Sigmoid colon (tissue), 4 donors: Measurements from ENCODE around the gene SMIM17.

Experiments
- EP300 ChIP-seq, 4 donors: sonication (generic); formaldehyde crosslinking; IDR thresholded peaks; one replicate each; pipeline ENCODE4 v1.6.1; 2017; ENCODE audit warnings: antibody characterized with exemption in 4 of 4
- TF ChIP-seq, protein P1 (sequence below), 4 experiments: fragments of 450-650 bp in 3 of 4; fragments of 200-600 bp in 1 of 4; IDR thresholded peaks; one replicate each; pipeline ENCODE4 v1.5.1; 2016 to 2019; ENCODE audit warnings: antibody characterized with exemption in 4 of 4, mild to moderate bottlenecking in 3 of 4, moderate library complexity in 2 of 4

DNA sequence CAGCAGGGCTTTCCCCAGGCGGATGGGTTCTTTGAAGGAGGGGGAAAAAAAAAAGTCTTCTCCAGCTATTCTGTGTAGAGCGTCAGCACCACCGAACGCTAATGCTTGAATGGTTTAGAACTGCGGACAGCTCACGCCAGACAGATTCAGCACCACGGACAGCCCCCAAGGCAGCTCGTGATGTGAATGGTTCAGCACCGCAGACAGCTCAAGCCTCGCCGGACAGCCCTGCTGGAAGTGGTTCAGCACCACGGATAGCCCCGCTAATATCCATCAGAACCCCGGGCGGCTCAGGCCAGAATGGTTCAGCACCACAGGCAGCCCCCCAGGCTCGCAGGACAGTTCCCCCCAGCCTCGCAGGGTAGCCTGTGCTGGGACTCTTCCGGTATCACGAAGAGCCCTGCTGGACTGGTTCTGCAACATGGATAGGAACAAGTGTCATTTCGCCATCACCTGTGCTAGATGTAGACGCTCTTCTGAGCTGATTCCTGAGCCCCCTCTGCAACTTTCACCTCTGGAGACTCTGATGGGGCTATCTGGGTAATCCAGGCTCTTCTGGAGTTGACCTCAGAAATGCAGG, 4.9 kb upstream of the SMIM17 start:
- TF ChIP-seq, protein P1, sequence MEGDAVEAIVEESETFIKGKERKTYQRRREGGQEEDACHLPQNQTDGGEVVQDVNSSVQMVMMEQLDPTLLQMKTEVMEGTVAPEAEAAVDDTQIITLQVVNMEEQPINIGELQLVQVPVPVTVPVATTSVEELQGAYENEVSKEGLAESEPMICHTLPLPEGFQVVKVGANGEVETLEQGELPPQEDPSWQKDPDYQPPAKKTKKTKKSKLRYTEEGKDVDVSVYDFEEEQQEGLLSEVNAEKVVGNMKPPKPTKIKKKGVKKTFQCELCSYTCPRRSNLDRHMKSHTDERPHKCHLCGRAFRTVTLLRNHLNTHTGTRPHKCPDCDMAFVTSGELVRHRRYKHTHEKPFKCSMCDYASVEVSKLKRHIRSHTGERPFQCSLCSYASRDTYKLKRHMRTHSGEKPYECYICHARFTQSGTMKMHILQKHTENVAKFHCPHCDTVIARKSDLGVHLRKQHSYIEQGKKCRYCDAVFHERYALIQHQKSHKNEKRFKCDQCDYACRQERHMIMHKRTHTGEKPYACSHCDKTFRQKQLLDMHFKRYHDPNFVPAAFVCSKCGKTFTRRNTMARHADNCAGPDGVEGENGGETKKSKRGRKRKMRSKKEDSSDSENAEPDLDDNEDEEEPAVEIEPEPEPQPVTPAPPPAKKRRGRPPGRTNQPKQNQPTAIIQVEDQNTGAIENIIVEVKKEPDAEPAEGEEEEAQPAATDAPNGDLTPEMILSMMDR (IDR thresholded peaks at IDR 0.05), result no peak
- no peak for TF ChIP-seq EP300 (IDR thresholded peaks at IDR 0.05)
